ENCODE measurements around the gene AGAP3.

Gene AGAP3

GRCh38 chr7:151187409-151188251 is 101.4 kb downstream of the AGAP3 start:
- no peak for DNase-seq

DNA sequence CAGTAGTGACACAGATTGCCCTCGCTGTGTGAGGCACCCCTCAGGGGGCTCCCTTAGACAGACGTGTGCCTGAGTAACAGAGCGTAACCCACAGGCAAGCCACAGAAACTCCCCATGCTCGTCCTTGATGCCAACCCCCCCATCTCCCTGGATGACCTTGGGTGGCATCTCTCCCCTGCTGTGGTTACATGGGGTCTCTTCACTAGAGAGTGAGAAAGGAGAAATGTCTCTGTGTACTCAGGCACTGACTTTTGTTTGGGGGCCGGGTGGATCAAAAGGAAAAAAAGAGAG is 101.9 kb downstream of the AGAP3 start:
- DNase-seq = no peak

DNA sequence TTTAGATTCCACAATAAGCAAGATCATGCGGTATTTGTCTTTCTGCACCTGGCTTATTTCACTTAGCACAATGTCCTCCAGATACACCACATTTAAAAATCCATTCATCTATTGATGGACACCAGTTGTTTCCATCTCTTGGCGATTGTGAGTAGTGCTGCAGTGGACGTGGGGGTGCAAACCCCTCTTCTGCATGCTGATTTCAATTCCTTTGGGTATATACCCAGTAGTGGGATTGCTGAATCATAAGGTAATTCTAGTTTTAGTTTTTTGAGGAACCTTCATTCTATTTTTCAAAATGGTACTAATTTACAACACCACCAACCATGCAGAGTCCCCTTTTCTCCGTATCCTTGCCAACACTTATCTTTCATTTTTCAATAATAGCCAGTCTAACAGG is 102.8 kb downstream of the AGAP3 start:
- DNase-seq = no peak

DNA sequence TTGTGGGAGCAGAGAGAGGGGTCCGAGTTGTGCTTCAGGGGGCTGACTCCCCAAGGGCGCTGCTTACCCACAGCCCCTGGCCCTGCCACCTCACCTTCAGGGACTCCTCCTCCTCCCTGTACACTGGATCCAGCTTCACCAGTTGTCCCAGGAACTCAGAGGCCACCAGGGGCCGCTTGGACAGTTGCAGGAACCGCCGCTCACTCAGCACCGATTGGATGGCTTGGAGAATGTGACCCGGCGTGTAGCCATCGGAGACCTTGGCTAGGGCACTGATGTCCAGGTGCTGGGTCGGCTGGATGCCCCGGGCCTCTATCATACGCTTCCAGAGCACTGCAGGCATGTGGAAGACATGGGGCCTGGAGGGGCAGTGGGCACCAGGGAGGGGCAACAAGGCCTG is 105.3 kb downstream of the AGAP3 start:
- DNase-seq = no peak

DNA sequence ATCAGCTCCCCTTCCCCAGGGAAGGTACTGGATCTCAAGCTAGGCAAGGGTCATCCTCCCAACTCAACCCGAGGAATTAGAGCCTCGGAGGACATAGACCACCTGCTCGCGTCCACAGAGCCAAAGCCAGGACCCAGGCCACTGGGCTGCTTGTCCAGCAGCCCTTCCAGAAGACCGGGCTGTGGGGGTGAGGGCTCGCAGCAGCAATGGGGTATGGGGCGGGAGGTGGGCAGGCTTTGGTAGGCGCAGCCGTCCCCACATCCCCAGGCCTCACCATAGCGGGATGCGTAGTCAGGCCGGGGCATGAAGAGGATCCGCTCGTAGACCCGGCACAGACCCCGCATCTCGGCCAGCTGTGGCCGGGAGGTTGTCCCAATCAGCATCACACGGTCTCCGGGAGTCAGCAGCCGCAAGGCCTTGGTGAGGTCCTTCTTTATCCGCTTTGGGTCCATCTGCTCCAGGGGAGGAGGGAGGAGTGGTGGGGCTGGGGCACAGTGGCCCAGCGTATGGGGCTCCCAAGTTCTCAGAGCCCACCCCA is 105.8 kb downstream of the AGAP3 start:
- no peak for DNase-seq

- DNase-seq = no peak
These were observed 107.1 kb downstream of the AGAP3 start for GRCh38 chr7:151193203-151193978.
